Medulla oblongata (tissue), 1 donor: ENCODE data around the gene ISG20.
"Not testable (repeated sequence)": the region's sequence is repeated elsewhere in the genome, so short reads cannot be mapped to it uniquely, and the experiment has no call there.

ENCODE experiments used
- DNase-seq: peaks from one replicate; pipeline ENCODE4 v3.0.0-alpha.2; 2015; ENCODE audit errors: extremely low spot score

The ISG20 gene

GRCh38 chr15:88636654-88637053 lies 2.2 kb upstream of the ISG20 start:
- DNase-seq: no peak

GRCh38 chr15:88637436-88637835 lies 1.4 kb upstream of the ISG20 start:
- no peak for DNase-seq

GRCh38 chr15:88637841-88638625 lies 783 bp upstream of the ISG20 start:
- DNase-seq: no peak

- DNase-seq: no peak
Observed at GRCh38 chr15:88641959-88642452, 3.2 kb downstream of the ISG20 start.

- not testable (repeated sequence) for DNase-seq
Observed at GRCh38 chr15:88642514-88642913, 3.7 kb downstream of the ISG20 start.

GRCh38 chr15:88644741-88645140 lies 5.9 kb downstream of the ISG20 start:
- DNase-seq: no peak

GRCh38 chr15:88645171-88646087 lies 6.6 kb downstream of the ISG20 start:
- no peak for DNase-seq

- no peak for DNase-seq
Observed at GRCh38 chr15:88646088-88646405, 7.2 kb downstream of the ISG20 start.

GRCh38 chr15:88646951-88647350 lies 8.1 kb downstream of the ISG20 start:
- DNase-seq: no peak

GRCh38 chr15:88647351-88648105 lies 8.7 kb downstream of the ISG20 start:
- no peak for DNase-seq

GRCh38 chr15:88648357-88649214 lies 9.8 kb downstream of the ISG20 start:
- peak; percentile 62 for DNase-seq

GRCh38 chr15:88649286-88649733 lies 10.5 kb downstream of the ISG20 start:
- DNase-seq: peak; percentile 91

GRCh38 chr15:88649753-88650551 lies 11.1 kb downstream of the ISG20 start:
- DNase-seq: no peak

GRCh38 chr15:88650556-88650955 lies 11.7 kb downstream of the ISG20 start:
- no peak for DNase-seq

GRCh38 chr15:88651136-88651732 lies 12.4 kb downstream of the ISG20 start:
- no peak for DNase-seq

- no peak for DNase-seq
Observed at GRCh38 chr15:88651971-88652370, 13.2 kb downstream of the ISG20 start.

GRCh38 chr15:88652456-88653199 lies 13.8 kb downstream of the ISG20 start:
- no peak for DNase-seq

GRCh38 chr15:88653200-88654064 lies 14.6 kb downstream of the ISG20 start:
- no peak for DNase-seq
